SK-N-MC (cell line): Measurements from ENCODE around the gene CHRM1.
"Not testable (repeated sequence)": the region's sequence is repeated elsewhere in the genome, so short reads cannot be mapped to it uniquely, and the experiment has no call there.

Experiments
- DNase-seq: peaks from one replicate; pipeline ENCODE4 v3.0.0-alpha.2; 2011; ENCODE audit warnings: low read depth, low spot score
- H3K27ac ChIP-seq: fragments of 200-600 bp; sonication (generic); 2 replicates; pipeline ENCODE4 v1.5.1; 2016; ENCODE audit warnings: mixed run types
- H3K36me3 ChIP-seq: fragments of 200-600 bp; sonication (generic); 2 replicates; pipeline ENCODE4 v1.6.1; 2017; ENCODE audit warnings: antibody characterized with exemption, low read length, mixed read lengths; ENCODE audit not compliant: insufficient read depth
- H3K4me3 ChIP-seq: fragments of 200-600 bp; sonication (generic); 2 replicates; pipeline ENCODE4 v1.5.1; 2016
- H3K9ac ChIP-seq: fragments of 200-600 bp; sonication (generic); 2 replicates; pipeline ENCODE4 v1.8.0; 2017; ENCODE audit warnings: mixed run types, mixed read lengths; ENCODE audit not compliant: insufficient read length
- H3K9me3 ChIP-seq: fragments of 200-600 bp; sonication (generic); 2 replicates; pipeline ENCODE4 v1.6.1; 2017; ENCODE audit warnings: low read depth, mild to moderate bottlenecking, antibody characterized with exemption, low read length, moderate library complexity, mixed read lengths
- FOXP2 ChIP-seq: optimal IDR thresholded peaks from 2 replicates; pipeline ENCODE3; 2011; ENCODE audit warnings: mild to moderate bottlenecking, moderate library complexity; ENCODE audit not compliant: insufficient read depth; ENCODE audit errors: extremely low read length, control extremely low read depth
- POLR2AphosphoS5 ChIP-seq: IDR thresholded peaks from 2 replicates; pipeline ENCODE4 v1.6.1; 2012; ENCODE audit warnings: mild to moderate bottlenecking, low read depth, low read length, borderline replicate concordance

Gene CHRM1

DNA sequence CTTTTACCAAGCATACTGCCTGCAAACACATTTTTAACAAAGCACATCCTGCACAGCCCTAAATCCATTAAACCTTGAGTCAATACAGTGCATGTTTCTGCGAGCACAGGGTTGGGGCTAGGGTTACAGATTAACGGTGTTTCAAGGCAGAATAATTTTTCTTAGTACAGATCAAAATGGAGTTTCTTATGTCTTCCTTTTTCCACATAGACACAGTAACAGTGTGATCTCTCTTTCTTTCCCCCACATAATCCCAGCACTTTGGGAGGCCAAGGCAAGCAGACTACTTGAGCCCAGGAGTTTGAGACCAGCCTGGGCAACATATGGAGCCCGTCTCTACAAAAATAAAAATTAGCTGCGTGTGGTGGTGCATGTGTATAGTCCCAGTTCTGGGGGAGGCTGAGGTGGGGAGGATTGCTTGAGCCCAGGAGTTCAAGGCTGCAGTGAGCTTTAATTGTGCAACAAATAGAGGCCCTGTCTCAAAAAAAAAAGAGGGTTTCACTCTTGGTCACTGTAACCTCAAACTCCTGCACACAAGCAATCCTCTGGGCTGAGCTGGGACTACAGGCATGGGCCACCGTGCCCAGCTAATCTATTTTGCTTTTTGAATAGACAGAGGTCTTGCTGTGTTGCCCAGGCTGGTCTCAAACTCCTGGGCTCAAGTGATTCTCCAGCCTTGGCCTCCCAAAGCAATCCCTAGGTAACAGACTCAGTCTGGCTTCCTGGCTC is 60.2 kb downstream of the CHRM1 start:
- TF ChIP-seq FOXP2: no peak
- TF ChIP-seq POLR2AphosphoS5: no peak
- Histone ChIP-seq H3K4me3 (no peak overlapping the region), H3K27ac (peak overlapping the region; percentile 73), H3K9ac (no peak overlapping the region), H3K36me3 (peaks cover 38% of the 10 kb centered on the region), H3K9me3 (no peaks in the 10 kb centered on the region)
- no peak for DNase-seq

DNA sequence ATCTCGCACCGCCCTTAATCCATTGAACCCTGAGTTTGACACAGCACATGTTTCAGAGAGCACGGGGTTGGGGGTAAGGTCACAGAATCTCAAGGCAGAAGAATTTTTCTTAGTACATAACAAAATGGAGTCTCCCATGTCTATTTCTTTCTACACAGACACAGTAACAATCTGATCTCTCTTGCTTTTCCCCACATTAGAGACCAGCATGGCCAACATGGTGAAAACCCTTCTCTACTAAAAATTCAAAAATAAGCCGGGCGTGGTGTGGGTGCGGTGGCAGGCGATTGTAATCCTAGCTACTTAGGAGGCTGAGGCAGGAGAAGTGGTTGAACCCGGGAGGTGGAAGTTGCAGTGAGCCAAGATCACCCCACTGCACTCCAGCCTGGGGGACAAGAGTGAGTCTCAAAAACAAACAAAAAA is 61.9 kb downstream of the CHRM1 start:
- Histone ChIP-seq H3K36me3 (peaks cover 41% of the 10 kb centered on the region), H3K4me3 (peak overlapping the region; percentile 31; the same call in 1 of the 2 replicates), H3K27ac (peak overlapping the region; percentile 74)
- not testable (repeated sequence) for DNase-seq, H3K9me3 ChIP-seq, H3K9ac ChIP-seq
